ENCODE results near the gene ZNF367. TPM values are rescaled to one million over a fixed set of nuclear protein-coding genes. Genes with fewer than 3 reads are reported as not detected.

ZNF367 gene
- polyA plus RNA-seq, 3 donors: 0.22 to 0.71 (median 0.51) TPM

DNA sequence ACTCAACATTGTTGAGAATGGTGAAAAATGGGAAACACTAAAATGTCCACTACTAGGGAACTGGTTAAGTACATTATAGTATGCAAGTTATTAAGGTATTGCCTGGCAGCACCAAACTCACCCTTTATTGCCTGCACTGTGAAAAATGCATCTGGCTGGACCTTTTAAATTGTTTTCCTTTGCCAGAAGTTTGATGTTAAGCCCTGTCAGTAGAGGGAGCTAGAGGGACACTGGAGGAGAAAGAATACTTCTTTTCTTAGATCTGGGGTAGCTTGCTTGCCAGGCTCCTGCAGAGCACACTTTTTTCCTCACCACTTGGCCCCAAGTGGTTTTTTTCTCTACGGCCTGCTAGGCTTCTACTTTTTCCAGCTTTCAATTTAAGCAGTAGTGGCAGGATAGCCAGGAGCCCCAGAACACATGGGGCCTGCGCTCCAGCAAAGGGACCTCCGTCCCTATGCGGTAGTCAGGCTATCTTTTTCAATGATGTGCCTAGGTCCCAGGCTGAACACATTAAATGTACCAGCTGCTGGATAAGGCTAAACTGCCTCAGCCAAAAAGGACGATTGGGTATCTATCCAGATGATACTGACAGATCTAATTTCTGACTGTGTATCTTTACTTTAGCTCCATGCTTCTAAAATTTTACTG is 23.8 kb upstream of the ZNF367 start:
- 86 to 90% (median 89%) methylated on average over 5 of the region's 5 CpGs for WGBS, 3 donors
- no peak overlapping the region for H3K27ac ChIP-seq (ENCODE audit: low read depth, low read length)

DNA sequence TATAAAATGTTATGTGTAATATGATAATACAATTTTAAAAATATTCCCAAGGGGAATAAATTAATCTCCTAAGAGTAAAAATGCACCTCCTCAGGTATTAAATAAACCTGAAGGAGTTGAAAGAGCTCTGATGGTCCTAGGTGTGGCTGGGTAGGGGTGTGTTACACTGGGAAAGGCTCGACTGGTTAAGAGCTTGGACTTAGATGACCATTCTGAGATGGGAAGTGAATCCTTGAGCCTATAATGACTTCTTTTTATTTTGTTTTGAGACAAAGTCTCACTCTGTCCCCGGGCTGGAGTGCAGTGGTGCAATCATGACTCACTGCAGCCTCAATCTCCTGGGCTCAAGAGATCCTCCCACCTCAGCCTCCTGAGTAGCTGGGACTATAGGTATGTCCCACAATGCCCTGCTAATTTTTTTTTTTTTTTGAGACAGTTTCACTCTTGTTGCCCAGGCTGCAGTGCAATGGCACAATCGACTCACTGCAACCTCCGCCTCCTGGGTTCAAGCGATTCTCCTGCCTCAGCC is 22.6 kb upstream of the ZNF367 start:
- H3K27ac ChIP-seq (ENCODE audit: low read depth, low read length): no peak overlapping the region
- 86 to 94% (median 88%) methylated on average over 5 of the region's 5 CpGs for WGBS, 3 donors

GRCh38 chr9:96437454-96437853 is 19.3 kb upstream of the ZNF367 start:
- H3K27ac ChIP-seq (ENCODE audit: low read depth, low read length): no peak overlapping the region
- WGBS, 3 donors: 94 to 99% (median 97%) methylated on average over 7 of the region's 7 CpGs

DNA sequence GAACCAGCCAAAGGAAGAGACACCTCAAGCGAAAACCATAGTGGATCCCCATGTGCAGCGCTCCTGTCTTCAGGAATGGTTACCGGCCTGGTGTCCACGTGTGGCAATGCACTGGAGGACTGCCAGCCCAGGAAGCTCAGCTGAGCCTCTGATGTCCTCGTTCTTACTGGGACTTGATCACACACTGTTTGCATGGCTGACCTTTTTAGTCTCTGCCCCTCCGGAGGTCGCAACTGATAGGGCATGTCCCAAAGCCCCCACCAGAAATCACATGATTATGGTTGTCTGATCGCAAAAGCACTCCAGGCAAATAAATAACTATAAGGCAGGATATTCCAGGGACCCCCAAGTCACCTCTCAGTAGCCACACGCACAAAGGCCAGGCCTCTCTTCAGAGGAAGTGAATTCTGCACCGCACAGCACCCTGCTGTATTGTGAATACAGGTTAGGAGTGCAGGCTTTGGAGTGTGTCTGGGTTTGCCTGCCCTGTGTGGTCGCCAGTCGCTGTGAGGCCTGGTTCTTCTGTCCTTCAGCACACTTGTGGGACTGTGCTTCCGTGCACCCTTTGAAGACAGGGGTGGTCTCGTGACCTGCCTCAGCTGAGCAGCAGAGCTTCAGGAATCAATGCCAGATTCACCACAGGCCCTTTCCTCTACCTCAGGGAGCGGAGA is 18.4 kb upstream of the ZNF367 start:
- WGBS, 3 donors: 83 to 89% (median 83%) methylated on average over 15 of the region's 15 CpGs
- H3K27ac ChIP-seq (ENCODE audit: low read depth, low read length): no peak overlapping the region

- H3K27ac ChIP-seq (ENCODE audit: low read depth, low read length): no peak overlapping the region
- 71 to 86% (median 78%) methylated on average over 2 of the region's 2 CpGs for WGBS, 3 donors
Measured at GRCh38 chr9:96436063-96436455, 17.9 kb upstream of the ZNF367 start.

DNA sequence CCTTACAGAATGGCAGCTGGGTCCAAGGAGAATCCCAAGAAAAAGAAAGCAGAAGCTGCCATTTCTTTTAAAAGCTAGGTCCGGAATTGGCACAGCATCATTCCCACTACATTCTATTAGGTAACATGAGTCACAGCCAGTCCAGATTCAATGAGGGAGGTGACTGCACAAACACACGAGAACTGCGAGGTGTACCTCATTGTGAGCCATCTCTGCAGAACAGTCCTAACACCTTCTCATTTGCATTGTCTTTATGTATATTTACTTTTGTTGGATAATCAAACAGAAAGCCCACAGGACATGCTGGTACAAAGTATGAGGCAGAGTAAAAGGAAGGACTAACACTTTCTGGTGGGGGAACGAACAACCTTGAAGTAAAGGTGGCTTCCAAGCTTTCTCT is 17.2 kb upstream of the ZNF367 start:
- WGBS, 3 donors: 84 to 95% (median 93%) methylated on average over 4 of the region's 4 CpGs
- H3K27ac ChIP-seq (ENCODE audit: low read depth, low read length): no peak overlapping the region

GRCh38 chr9:96430377-96430776 is 12.2 kb upstream of the ZNF367 start:
- H3K27ac ChIP-seq (ENCODE audit: low read depth, low read length): no peak overlapping the region
- WGBS, 3 donors: 90 to 95% (median 91%) methylated on average over 2 of the region's 2 CpGs

GRCh38 chr9:96429732-96430131 is 11.6 kb upstream of the ZNF367 start:
- no peak overlapping the region for H3K27ac ChIP-seq (ENCODE audit: low read depth, low read length)

- H3K27ac ChIP-seq (ENCODE audit: low read depth, low read length): no peak overlapping the region
Measured at GRCh38 chr9:96425500-96426169, 7.5 kb upstream of the ZNF367 start.

DNA sequence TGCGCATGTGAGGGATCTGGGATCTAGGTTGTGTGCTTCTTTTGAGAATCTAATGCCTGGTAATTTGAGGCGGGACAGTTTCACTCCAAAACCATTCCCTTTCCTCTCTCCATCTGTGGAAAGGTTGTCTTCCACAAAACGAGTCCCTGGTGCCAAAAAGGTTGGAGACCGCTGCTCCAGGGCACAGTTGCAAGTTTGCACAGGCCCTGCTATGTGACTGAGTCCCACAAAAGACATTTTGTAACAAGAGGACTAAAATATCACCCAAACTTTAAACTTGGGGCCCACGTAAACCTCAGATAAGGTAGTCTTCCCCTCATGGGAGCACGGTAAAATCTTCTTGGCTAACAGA is 5.8 kb upstream of the ZNF367 start:
- 77 to 90% (median 86%) methylated on average over 6 of the region's 6 CpGs for WGBS, 3 donors

More at GRCh38 chr9:96425500-96426169, 7.5 kb upstream of the ZNF367 start:
- WGBS, 3 donors: 51 to 76% (median 53%) methylated on average over 4 of the region's 4 CpGs

DNA sequence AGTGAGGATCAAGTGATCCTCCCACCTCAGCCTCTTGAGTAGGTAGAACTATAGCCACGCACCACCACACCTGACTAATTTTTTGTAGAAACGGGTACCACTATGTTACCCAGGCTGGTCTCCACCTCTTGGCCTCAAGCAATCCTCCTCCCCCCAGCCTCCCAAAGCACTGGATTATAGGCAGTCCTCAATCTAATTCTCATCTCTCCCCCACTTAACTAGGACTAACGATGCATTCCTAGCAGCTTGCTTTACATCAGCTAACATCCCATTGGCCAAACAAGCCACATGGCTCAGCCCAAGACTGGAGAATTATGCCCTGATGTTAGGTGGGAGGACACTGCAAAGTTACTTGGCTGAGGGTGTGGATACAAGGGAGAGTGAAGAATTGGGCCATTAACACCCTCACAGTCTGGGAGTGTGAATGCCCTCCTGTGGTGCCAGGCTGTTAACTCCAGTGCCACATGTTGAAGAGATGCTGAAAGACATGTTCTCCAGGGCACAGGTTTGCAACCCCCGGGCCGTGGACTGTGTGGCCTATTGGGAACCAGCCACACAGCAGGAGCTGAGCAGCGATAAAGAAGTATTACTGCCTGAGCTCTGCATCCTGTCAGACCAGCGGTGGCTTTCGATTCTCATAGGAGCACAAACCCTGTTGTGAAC is 5.3 kb upstream of the ZNF367 start:
- no peak overlapping the region for H3K27ac ChIP-seq (ENCODE audit: low read depth, low read length)
- WGBS, 3 donors: 78 to 91% (median 90%) methylated on average over 8 of the region's 8 CpGs

More for the DNA sequence above, 5.8 kb upstream of the ZNF367 start:
- no peak overlapping the region for H3K27ac ChIP-seq (ENCODE audit: low read depth, low read length)

- H3K27ac ChIP-seq (ENCODE audit: low read depth, low read length): no peak overlapping the region
- WGBS, 3 donors: 44 to 56% (median 50%) methylated on average over 6 of the region's 6 CpGs
Measured at GRCh38 chr9:96420468-96421219, 2.5 kb upstream of the ZNF367 start.

- H3K27ac ChIP-seq (ENCODE audit: low read depth, low read length): no peak overlapping the region
- WGBS, 3 donors: 42 to 50% (median 50%) methylated on average over 2 of the region's 2 CpGs
Measured at GRCh38 chr9:96419691-96419969, 1.5 kb upstream of the ZNF367 start.

GRCh38 chr9:96418920-96419690 is 935 bp upstream of the ZNF367 start:
- WGBS, 3 donors: 0 to 1% (median 0%) methylated on average over 58 of the region's 58 CpGs
- peak overlapping the region; percentile 68 for H3K27ac ChIP-seq (ENCODE audit: low read depth, low read length)

- 0 to 1% (median 0%) methylated on average over 27 to 62 of the region's 62 CpGs for WGBS, 3 donors
- H3K27ac ChIP-seq (ENCODE audit: low read depth, low read length): no peak overlapping the region
Measured at GRCh38 chr9:96417661-96418082, 498 bp downstream of the ZNF367 start.

GRCh38 chr9:96417051-96417586 is 1.1 kb downstream of the ZNF367 start:
- H3K27ac ChIP-seq (ENCODE audit: low read depth, low read length): no peak overlapping the region
- 0 to 1% (median 0%) methylated on average over 41 to 49 of the region's 50 CpGs for WGBS, 3 donors

DNA sequence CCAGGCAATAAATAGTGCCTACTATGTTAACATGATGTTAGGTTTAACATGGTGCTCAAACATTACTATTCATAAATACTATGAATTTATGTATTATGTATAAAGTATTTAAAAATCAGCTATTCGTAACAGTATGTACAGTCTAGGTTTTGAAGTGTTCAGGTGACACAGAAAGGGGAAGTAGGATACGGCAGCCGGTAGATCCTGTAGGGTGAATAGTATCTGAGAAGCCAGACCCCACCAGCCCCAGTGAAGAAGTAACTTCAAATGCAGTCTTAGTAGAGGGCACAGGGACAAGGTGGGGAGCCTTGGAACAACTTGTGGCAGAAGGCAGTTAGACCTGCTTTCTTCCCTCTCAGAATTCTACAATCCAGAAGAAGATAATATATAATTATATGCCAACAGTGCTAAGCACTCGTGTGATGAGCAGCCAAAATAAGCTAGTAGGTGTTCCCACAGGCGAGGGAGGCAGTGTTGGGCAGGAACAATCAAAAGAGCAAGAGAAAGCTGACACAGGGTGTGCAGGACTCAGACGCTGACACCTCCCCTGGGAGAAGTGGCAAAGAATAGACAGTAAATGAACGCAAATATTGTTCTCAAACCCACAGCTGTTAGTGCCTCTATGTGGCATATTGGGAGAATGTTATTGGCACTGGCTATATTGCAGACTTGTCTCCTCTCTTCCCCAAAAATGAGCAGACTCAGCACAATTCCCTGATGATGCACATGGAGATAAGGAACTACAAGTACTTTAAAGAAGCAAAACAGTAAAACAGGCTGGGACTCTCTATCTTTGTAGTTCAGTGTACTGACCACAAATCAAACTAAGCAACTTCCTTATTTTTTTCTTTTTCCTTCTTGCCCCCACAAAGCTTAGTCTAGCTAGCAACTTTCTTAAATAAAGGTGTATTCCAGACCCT is 4.6 kb downstream of the ZNF367 start:
- WGBS, 3 donors: 37 to 62% (median 41%) methylated on average over 7 of the region's 7 CpGs
- H3K27ac ChIP-seq (ENCODE audit: low read depth, low read length): no peak overlapping the region
